NCI-H345 treated with DMSO at 0.1 percent for 48 hours (cell line): ENCODE measurements around the gene LRRC51.
"Not testable (repeated sequence)": the region's sequence is repeated elsewhere in the genome, so short reads cannot be mapped to it uniquely, and the experiment has no call there.

Experiments used
- DNase-seq: peaks from one replicate; lab custom pipeline; 2025; ENCODE audit not compliant: unreplicated experiment; lab: John Stamatoyannopoulos, UW

Gene LRRC51

DNA sequence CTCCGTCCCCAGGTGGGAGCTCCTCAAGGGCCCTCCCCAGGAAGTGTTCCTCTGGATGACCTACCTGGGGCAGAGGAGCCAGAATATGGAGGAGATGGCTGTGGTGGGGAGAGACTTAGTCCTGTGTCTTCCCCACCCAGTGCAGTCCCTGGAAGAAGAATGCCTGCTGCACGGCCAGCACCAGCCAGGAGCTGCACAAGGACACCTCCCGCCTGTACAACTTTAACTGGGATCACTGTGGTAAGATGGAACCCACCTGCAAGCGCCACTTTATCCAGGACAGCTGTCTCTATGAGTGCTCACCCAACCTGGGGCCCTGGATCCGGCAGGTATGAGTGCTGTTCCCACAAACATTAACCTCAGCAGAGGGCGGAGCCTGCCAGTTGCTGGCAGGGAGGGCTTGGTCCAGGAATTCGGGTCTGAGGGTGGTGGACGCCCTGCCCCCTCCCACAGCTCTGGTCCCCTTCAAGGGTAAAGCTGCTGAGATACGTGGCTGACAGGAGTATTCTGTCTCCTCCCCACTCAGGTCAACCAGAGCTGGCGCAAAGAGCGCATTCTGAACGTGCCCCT, 58.3 kb downstream of the LRRC51 start:
- no peak for DNase-seq

DNA sequence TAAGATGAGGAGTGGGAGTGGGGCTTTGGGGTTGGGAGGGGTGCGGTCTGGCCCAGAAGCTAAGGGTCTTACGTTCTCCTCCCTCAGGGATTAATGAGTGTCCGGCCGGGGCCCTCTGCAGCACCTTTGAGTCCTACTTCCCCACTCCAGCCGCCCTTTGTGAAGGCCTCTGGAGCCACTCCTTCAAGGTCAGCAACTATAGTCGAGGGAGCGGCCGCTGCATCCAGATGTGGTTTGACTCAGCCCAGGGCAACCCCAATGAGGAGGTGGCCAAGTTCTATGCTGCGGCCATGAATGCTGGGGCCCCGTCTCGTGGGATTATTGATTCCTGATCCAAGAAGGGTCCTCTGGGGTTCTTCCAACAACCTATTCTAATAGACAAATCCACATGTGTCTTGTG, 58.9 kb downstream of the LRRC51 start:
- no peak for DNase-seq

DNA sequence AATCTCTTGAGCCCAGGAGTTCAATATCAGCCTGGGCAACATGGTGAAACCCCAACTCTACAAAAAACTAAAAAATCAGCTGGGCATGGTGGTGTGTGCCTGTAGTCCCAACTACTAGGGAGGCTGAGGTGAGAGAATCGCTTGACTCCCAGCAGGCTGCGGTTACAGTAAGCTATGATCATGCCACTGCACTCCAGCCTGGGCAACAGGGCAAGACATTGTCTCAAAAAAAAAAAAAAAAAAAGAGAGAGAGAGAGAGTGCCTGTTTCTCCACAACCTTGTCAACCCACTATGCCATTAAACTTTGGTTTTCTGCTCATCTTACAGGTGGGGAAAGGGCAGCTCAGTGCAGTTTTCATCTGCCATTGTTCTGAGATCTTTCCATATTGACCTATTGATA, 60.0 kb downstream of the LRRC51 start:
- DNase-seq: no peak

DNA sequence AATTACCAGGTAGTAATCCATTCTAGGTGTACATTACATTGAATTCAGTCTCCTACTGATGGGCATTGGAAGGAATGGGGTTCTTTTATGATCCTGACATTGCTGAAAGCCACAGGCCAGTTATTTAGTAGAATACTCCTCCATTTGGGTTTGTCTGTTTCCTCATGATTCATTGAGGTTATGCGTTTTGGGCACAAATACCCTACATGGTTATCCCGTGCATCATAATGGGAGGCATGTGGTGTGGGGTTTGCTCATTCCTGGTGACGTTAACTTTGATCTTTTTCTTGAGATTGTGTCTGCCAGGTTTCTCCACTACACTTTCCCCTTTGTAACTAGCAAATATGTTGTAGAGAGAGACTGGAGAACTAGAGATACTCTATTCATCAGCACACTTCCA, 60.4 kb downstream of the LRRC51 start:
- DNase-seq: no peak

DNA sequence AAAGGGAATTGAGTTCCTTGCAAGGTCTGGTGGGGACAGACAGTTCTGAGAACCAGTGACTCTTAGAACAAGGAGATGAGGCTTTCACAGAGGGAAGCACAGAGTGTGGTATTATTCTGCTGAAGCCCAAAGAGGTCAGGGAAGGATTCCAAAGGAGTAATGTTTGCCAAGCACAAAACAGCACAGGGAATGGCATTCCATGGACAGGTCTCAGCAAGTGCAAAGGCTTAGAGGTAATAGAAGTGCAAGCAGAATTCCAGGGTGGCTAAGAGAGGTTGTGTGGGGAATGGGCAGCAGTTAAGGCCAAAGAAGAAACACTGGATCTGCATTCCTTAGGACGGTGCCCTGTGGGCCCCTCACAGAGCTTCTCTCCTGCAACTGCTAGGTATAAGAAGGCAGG, 61.4 kb downstream of the LRRC51 start:
- not testable (repeated sequence) for DNase-seq

DNA sequence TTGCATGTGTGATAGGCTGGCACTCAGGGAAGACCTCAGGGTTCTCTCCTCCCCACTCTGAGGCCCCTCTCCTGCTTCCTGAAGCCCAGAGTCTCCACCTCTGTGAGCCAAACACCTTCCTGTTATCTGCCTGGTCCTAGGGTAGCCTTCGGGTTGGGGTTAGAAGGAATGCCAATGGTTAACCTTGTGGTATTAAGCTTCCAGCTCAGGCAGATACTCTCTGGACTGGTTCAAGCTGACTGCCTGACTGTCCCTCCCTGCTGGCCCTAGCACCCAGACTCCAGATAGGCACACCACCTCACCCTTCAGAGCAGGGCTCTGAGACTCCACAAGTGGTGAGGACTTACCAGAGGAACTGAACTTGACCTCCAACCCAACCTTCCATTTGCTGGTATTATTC, 61.9 kb downstream of the LRRC51 start:
- DNase-seq: not testable (repeated sequence)

DNA sequence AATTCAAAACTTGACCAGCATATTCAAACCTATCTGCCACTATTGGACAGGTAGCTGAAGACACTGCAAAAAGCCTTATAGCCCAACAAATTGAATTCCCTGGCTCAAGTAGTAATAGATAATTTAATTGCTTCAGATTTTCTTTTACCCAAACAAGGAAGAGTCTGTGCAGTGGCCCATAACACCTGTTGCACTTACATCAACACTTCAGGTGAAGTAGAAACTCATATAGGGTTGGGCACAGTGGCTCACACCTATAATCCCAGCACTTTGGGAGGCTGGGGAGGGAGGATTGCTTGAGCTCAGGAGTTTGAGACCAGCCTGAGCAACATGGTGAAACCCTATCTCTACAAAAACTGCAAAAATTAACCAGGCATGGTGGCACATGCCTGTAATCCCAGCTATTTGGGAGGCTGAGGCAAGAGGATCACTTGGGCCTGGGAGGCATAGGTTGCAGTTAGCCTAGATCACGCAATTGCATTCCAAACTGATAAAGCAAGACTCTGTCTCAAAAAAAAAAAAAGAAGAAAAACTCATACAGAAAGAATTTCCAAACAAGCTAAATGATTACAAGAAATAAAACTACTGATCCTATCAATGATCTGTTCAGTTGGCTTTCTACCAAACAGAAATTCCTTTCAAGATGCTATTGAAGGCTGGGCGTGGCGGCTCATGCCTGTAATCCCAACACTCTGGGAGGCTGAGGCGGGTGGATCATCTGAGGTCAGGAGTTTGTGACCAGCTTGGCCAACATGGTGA, 64.3 kb downstream of the LRRC51 start:
- DNase-seq: no peak
